Keratinocyte (primary cell): ENCODE measurements around the gene TOX2. TPM values are rescaled to one million over a fixed set of nuclear protein-coding genes. Genes with fewer than 3 reads are reported as not detected.

Source experiments
- DNase-seq: peaks from one replicate; pipeline ENCODE4 v3.0.0-alpha.2; 2011; ENCODE audit warnings: low read depth, missing footprints, low spot score
- FAIRE-seq: peaks from 2 replicates; lab custom pipeline; 2011; peaks lifted over from hg19 to GRCh38; lab: Jason Lieb, UNC
- H2AFZ ChIP-seq: 2 replicates; pipeline ENCODE4 v1.6.0; 2012; ENCODE audit warnings: low read length, control low read depth, inconsistent platforms; ENCODE audit not compliant: control insufficient read depth
- H3K27ac ChIP-seq: 2 replicates; pipeline ENCODE4 v1.5.1; 2011; ENCODE audit warnings: low read length; ENCODE audit not compliant: control insufficient read depth, insufficient read depth
- H3K27me3 ChIP-seq: 3 replicates; pipeline ENCODE4 v1.6.0; 2011; ENCODE audit warnings: low read length; ENCODE audit not compliant: control insufficient read depth, insufficient read depth; ENCODE audit errors: extremely low read depth
- H3K36me3 ChIP-seq, 2 experiments: 2 replicates in 1 of 2; 3 replicates in 1 of 2; pipeline ENCODE4 v1.5.1; 2011; ENCODE audit warnings: low read length in 2 of 2, mild to moderate bottlenecking in 1 of 2; ENCODE audit not compliant: control insufficient read depth in 2 of 2, insufficient read depth in 2 of 2; ENCODE audit errors: extremely low read depth in 1 of 2
- H3K4me1 ChIP-seq: 3 replicates; pipeline ENCODE4 v1.5.1; 2011; ENCODE audit warnings: low read length; ENCODE audit not compliant: control insufficient read depth, insufficient read depth; ENCODE audit errors: extremely low read depth
- H3K4me2 ChIP-seq: 3 replicates; pipeline ENCODE4 v1.6.0; 2011; ENCODE audit warnings: low read depth, low read length; ENCODE audit not compliant: control insufficient read depth, insufficient read depth; ENCODE audit errors: extremely low read depth
- H3K4me3 ChIP-seq, 3 experiments: fragments of 200-600 bp in 1 of 3; sonication (generic) in 1 of 3; 2 replicates in 2 of 3; 3 replicates in 1 of 3; pipeline ENCODE4 v1.5.1; 2011 to 2016; ENCODE audit warnings: low read length in 3 of 3, mild to moderate bottlenecking in 3 of 3, control low read depth in 2 of 3, inconsistent platforms in 1 of 3, low read depth in 1 of 3, mixed read lengths in 1 of 3, mixed run types in 1 of 3, moderate library complexity in 1 of 3; ENCODE audit not compliant: control insufficient read depth in 2 of 3, insufficient read depth in 2 of 3; ENCODE audit errors: extremely low read depth in 1 of 3
- H3K79me2 ChIP-seq: 2 replicates; pipeline ENCODE4 v1.6.0; 2012; ENCODE audit warnings: low read length; ENCODE audit not compliant: control insufficient read depth, insufficient read depth
- H3K9ac ChIP-seq: 3 replicates; pipeline ENCODE4 v1.6.0; 2011; ENCODE audit warnings: low read length; ENCODE audit not compliant: control insufficient read depth, insufficient read depth; ENCODE audit errors: extremely low read depth
- H3K9me1 ChIP-seq: 3 replicates; pipeline ENCODE4 v1.6.0; 2011; ENCODE audit warnings: low read length; ENCODE audit not compliant: control insufficient read depth, insufficient read depth; ENCODE audit errors: extremely low read depth
- H3K9me3 ChIP-seq: 2 replicates; pipeline ENCODE4 v1.5.1; 2012; ENCODE audit warnings: low read depth, low read length; ENCODE audit not compliant: control insufficient read depth
- H4K20me1 ChIP-seq: 3 replicates; pipeline ENCODE4 v1.6.0; 2011; ENCODE audit warnings: low read length; ENCODE audit not compliant: control insufficient read depth, insufficient read depth; ENCODE audit errors: extremely low read depth
- CTCF ChIP-seq, 3 experiments: IDR thresholded peaks in 1 of 3; conservative IDR thresholded peaks in 1 of 3; optimal IDR thresholded peaks in 1 of 3; 2 replicates in 2 of 3; 3 replicates in 1 of 3; pipeline versions ENCODE3 to v1.5.1; 2011; ENCODE audit warnings: low read length in 3 of 3, mild to moderate bottlenecking in 3 of 3, moderate library complexity in 2 of 3, control low read depth in 1 of 3, inconsistent platforms in 1 of 3; ENCODE audit not compliant: insufficient read depth in 2 of 3; ENCODE audit errors: extremely low read depth in 1 of 3
- EZH2 ChIP-seq: IDR thresholded peaks from one replicate; pipeline ENCODE4 v1.6.1; 2012; ENCODE audit warnings: inconsistent platforms, mild to moderate bottlenecking, low read length, moderate library complexity
- dilution Hi-C: fragments of 300-500 bp; cut with MboI; formaldehyde crosslinking; loops from one replicate; pipeline ENCODE4 v1.7.0; 2020; ENCODE audit warnings: low sequenced_read_pairs; ENCODE audit not compliant: extremely low pct_ligation_motif_present
- polyA plus RNA-seq, 5 experiments: library from polyadenylated mRNA; depleted of rRNA in 3 of 5; stranded (reverse) in 3 of 5; stranded (forward) in 1 of 5; unstranded in 1 of 5; fragments of >200 nt; gene quantifications; 1 replicate in 1 of 5; 2 replicates in 3 of 5; 3 replicates in 1 of 5; pipeline versions ENCODE4 v1.2.1 to v1.2.3, GENCODE V29; 2011 to 2012; ENCODE audit warnings: missing spikeins in 2 of 5, low read depth in 1 of 5, low replicate concordance in 1 of 5

TOX2 gene
- polyA plus RNA-seq, 1 donor (not counting 4 experiments of a cell fraction or from before 2014, with no cell fraction given) = 0.20 TPM

GRCh38 chr20:44081476-44081875 lies 166.8 kb downstream of the TOX2 start:
- H3K4me3 ChIP-seq = no peak overlapping the region
- dilution Hi-C loops = no loop called here

GRCh38 chr20:44081888-44082287 lies 167.2 kb downstream of the TOX2 start:
- H3K4me1 ChIP-seq = no peaks in the 10 kb centered on the region
- no peak overlapping the region for H3K4me3 ChIP-seq
- H3K27me3 ChIP-seq = no peaks in the 10 kb centered on the region
- no peaks in the 10 kb centered on the region for H3K9me3 ChIP-seq
- no peak overlapping the region for H3K4me2 ChIP-seq
- H2AFZ ChIP-seq = no peak overlapping the region
- FAIRE-seq = no peak
- no peaks in the 10 kb centered on the region for H4K20me1 ChIP-seq
- no peaks in the 10 kb centered on the region for H3K9me1 ChIP-seq
- H3K9ac ChIP-seq = no peak overlapping the region
- dilution Hi-C loops = no loop called here
- H3K36me3 ChIP-seq = no peaks in the 10 kb centered on the region
- no peak overlapping the region for H3K27ac ChIP-seq
- no peak for DNase-seq
- TF ChIP-seq CTCF (optimal IDR thresholded peaks at IDR 0.05 in 1 of 3, IDR thresholded peaks at IDR 0.05 in 1 of 3, conservative IDR thresholded peaks at IDR 0.05 in 1 of 3; ENCODE audit: extremely low read depth in 1 of 3, insufficient read depth in 2 of 3, low read length in 3 of 3) = no peak
- no peak for TF ChIP-seq EZH2
- no peaks in the 10 kb centered on the region for H3K79me2 ChIP-seq

More at GRCh38 chr20:44081476-44081875, 166.8 kb downstream of the TOX2 start:
- H4K20me1 ChIP-seq = no peaks in the 10 kb centered on the region
- no peaks in the 10 kb centered on the region for H3K4me1 ChIP-seq
- no peak overlapping the region for H3K4me2 ChIP-seq
- no peaks in the 10 kb centered on the region for H3K9me3 ChIP-seq
- no peaks in the 10 kb centered on the region for H3K36me3 ChIP-seq
- H3K27me3 ChIP-seq = no peaks in the 10 kb centered on the region
- FAIRE-seq (no peak), DNase-seq (no peak)
- TF ChIP-seq CTCF (optimal IDR thresholded peaks at IDR 0.05 in 1 of 3, IDR thresholded peaks at IDR 0.05 in 1 of 3, conservative IDR thresholded peaks at IDR 0.05 in 1 of 3; ENCODE audit: extremely low read depth in 1 of 3, insufficient read depth in 2 of 3, low read length in 3 of 3) (no peak), EZH2 (no peak)
- H3K9me1 ChIP-seq = no peaks in the 10 kb centered on the region
- H3K79me2 ChIP-seq = no peaks in the 10 kb centered on the region
- H3K9ac ChIP-seq = no peak overlapping the region
- no peak overlapping the region for H2AFZ ChIP-seq
- no peak overlapping the region for H3K27ac ChIP-seq
